HG03457 (cell line): ENCODE data around the gene CAPNS2.
"Not testable (repeated sequence)": the region's sequence is repeated elsewhere in the genome, so short reads cannot be mapped to it uniquely, and the experiment has no call there.

Source experiments
- ATAC-seq: cut with Tn5 transposase; IDR thresholded peaks from one replicate; pipeline ENCODE4 v1.9.1; 2021; ENCODE audit warnings: moderate number of reproducible peaks; ENCODE audit not compliant: unreplicated experiment

CAPNS2 gene

DNA sequence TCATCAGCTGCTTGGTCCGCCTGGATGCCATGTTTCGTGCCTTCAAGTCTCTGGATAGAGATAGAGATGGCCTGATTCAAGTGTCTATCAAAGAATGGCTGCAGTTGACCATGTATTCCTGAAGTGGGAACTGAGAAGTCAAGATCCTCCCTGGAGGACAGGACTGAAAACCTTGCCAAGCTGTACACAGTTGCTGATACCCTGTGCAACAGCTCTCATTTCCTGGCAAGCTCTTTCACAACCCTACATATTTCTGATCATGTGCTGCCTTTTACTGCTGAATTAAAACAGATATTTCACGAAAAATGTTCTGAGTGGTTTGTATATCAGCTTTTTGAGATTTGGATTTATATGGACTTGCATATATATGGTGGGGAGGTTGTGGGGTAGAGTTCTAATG, 898 bp downstream of the CAPNS2 start:
- no peak for ATAC-seq

DNA sequence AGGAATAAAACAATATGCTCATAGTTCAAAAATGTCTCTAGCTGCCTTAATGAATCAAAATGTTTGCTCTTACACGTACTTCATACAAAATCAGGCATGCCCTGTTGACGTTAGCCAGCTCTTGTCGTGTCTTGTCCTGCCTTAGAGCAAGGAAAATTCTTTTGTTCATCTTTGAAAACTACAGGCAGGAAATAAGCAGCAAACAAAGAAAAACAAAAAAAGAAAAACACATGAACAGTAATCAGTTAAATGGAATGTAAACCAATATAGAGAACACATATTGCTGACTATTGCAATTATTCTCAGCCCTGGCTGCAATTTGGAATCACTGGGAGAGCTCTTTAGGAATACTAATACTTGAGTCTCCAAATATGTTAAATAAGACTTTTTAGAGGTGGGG, 1.7 kb downstream of the CAPNS2 start:
- no peak for ATAC-seq

DNA sequence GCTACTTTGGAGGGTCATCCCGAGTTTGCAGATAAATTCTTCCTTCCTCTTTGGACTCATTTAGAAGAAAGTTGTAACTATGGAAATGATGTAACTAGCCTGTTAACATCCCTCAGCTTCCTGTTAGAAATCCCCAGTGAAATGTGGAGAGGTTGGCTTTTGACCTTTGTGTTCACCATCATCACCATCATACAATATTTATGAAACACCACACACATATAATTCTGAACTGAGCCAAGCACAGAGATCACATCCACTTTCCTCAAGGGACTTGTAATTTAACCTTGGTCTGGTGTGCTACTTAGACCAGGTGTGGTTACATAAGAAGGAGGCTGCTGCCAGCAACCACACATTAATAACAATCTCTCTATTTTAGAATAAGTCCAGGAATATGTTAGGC, 2.5 kb downstream of the CAPNS2 start:
- ATAC-seq, result no peak

DNA sequence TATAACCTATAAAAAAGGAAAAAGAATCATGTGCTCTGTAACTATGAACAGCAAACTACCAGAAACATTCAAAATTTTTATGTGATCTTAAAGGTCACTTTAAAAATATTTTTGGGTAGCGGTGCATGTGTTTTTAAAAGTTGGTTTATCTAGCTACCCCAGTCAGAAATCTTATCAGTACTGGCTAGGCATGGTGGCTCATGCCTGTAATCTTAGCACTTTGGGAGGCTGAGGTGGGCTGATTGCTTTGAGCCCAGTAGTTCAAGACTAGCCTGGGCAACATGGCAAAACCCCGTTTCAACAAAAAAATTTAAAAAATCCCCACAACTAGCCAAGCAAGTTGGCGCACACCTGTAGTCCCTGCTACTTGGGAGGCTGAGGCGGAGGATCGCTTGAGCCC, 3.7 kb downstream of the CAPNS2 start:
- ATAC-seq, result no peak

DNA sequence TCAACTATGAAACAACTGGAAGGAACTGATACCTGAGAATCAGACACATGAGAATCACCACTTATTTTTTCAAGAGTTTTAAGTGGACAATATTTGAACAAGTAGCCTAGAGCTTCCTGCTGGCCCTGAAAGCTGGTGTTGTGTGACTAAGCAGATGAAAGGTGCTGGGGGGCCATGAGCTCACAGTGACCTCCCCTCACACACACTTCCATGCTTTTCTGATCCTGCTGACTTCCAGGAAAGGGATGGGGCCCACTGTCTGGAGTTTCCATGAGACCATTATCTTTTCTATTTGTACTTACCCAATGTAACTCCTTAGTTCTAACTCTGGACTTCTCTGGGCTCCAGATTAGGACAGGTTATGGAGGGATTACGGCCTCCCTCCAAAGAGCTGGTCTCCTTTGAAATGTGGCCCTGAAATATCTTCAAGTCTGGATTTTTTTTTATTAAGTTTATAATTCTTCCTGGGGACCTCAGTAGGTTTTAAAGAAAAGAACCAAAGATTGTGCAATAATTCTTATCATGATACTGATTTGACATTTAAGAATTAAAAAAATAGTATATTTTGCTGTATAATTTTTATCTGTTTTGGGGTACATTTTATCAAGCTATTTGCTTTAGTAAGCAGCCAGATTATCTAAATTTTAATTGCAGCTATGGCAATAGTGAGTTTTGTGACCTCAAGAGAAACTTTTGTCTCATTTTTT, 4.9 kb downstream of the CAPNS2 start:
- ATAC-seq, result no peak

DNA sequence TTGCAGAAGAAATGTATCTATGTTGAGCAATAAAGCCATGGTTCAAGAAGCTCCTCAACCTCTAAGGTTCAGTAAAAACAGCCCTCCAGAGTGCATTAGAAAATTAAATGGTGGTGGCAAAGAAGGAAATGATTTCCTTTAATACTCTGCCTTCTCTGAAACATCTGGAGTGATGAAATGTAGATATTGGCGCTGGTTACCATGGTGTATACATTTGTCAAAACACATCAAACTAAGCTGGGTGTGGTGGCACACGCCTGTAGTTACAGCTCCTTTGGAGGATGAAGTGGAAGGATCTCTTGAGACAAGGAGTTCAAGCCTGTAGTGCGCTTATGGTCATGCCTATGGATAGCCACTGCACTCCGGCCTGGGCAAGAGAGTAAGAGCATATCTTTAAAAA, 6.0 kb downstream of the CAPNS2 start:
- ATAC-seq, result no peak

DNA sequence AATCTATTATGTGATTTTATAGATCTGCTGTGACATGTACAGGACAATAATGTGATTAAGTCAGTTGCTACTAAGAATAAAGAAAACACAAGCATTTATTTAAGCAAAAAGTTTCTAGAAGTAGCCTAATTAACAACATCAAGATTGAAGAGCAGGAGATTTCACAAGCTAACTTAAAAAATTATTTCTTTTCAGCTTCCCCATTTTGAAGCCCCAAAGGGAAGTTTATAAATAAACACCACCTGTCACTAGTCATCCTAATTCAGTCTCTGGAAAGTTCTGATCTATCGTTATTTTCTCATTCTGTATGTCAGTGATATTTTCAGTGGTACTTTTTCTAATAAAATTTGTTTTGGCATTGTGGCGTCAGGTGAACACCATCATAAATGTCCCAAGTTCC, 8.3 kb downstream of the CAPNS2 start:
- no peak for ATAC-seq

DNA sequence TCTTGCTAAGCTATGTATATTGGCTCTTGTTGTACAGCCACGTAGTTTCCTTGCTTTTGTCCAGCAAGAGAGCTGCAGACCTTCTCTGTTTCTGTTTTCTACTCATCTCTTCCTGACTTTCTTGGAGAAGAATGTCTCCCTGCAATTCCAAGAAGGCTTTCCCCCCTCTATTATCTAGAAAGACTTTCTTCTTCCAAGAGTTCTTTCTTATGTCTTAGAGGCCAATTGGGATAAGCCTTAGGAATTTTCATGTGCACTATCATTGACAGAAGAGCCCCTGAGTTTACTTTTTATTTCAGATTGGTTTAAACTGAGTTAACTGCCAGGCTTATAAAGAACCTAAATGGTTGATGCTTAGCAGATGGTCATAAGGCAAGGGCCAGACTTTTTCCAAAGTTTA, 9.0 kb downstream of the CAPNS2 start:
- no peak for ATAC-seq

DNA sequence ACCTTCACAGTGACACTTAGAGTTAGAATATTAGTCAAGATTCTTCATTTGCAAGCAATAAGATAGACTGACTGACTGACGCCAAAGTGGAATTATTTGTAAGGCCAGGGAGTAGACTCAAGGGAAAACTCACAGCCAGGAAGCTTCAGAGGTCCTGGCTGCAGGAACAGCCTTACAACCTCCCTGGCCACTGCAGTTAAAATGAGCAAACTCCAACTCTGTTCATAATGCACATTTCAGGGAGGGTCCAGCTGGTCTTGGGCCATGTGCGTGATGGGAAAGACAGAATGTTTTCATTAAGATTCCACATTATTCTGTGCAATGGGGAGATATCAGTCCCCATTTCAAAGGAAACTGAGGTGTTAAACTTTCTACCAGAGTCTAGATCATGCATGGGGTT, 9.9 kb downstream of the CAPNS2 start:
- no peak for ATAC-seq

DNA sequence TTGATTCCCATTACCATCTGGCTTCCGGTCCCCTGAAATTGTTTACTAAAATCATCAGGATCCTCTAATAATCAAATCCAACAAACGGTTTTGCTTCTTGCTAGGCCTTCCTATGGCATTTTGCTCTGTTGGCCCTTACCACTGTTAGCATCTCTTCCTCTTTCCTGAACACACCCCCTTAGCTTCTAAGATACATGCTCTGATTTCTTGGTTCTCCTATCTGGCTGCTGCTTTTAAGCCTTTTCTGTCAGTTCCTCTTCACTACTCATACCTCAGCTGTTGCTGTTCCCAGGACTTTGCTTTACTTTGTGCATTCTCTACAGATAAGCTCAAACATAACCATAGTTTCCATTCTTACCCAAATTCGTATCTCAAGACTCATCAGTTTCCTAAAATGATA, 11.4 kb downstream of the CAPNS2 start:
- ATAC-seq, result no peak

DNA sequence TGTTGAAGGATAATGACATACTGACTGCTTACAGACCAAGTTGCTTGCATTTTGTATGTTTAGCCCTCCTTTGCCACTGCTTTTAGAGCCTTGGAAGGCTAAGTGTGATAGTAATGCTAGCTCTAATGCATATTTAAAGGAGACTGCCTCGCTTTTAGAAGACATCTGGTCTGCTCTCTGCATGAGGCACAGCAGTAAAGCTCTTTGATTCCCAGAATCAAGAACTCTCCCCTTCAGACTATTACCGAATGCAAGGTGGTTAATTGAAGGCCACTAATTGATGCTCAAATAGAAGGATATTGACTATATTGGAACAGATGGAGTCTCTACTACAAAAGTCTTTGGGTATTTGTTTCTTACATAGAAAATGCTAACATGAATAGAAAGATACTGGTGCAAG, 19.1 kb downstream of the CAPNS2 start:
- ATAC-seq, result no peak

DNA sequence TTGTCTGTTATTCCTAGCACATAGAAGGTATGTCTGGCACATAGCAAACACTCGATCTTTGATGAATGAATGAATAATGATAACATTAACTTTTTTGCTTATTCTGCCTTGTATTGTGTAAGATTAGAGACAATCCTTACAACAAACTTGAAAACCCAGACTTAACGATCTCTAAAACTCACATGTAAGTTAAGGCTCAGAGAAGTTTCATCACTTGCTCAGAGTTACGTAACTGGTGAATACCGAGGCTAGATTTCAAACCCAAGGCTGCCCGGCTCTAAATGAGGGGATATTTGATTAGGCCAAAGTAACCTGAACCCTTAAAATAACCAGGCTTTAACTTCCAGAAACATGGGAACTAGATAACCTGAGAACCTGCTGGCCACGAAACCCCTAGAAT, 22.3 kb downstream of the CAPNS2 start:
- ATAC-seq, result no peak

DNA sequence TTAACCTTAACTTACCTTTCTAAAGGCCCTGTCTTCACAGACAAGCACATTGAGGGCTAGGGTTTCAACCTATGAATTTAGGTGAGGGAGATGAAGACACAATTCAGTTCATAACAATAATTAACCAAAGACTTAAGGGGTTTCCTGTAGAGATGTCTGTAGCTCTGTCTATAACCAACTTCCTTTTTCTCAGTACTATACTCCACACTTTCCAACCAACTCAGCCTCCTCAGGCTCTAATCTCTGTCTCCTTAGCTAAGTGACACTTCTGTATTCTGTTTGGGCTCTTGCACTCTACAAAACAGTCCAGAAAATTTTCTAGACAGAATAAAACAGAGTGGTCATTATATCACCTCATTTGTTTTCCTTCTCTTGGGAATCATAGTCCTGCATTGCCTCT, 25.8 kb downstream of the CAPNS2 start:
- ATAC-seq, result no peak

DNA sequence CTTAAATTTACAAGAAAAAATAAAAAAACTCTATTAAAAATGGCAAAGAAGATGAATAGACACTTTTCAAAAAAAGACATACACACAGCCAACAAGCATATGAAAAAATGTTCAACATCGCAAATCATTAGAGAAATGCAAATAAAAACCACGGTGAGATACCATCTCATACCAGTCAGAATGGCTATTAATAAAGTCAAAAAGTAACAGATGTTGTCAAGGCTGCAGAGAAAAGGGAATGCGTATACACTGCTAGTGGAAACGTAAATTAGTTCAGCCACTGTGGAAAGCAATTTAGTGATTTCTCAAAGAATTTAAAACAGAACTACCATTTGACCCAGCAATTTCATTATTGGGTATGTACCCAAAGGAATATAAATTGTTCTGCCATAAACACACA, 31.4 kb downstream of the CAPNS2 start:
- ATAC-seq, result no peak

DNA sequence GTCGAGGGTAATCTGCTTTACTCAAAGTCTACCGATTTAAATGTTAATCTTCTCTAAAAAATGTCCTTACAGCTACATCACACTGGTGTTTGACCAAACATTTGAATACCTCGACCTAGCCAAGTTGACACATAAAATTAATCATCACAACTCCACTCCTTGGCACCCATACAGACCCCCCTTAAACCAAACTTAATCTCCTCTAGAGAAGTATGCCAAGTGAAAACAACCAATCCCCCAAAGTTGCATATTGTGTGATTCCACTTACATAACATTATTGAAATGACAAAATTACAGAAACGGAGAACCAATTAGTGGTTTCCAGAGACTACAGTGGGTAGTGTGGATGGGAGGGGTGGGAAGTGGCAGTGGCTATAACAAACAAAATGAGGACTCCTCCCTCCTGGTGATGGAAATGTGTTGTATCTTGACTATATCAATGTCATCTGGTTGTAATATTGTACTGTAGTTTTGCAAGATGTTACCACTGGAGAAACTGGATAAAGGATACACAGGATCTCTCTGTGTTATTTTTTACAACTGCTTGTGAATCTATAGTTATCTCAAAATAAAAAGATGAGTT, 39.4 kb downstream of the CAPNS2 start:
- no peak for ATAC-seq

DNA sequence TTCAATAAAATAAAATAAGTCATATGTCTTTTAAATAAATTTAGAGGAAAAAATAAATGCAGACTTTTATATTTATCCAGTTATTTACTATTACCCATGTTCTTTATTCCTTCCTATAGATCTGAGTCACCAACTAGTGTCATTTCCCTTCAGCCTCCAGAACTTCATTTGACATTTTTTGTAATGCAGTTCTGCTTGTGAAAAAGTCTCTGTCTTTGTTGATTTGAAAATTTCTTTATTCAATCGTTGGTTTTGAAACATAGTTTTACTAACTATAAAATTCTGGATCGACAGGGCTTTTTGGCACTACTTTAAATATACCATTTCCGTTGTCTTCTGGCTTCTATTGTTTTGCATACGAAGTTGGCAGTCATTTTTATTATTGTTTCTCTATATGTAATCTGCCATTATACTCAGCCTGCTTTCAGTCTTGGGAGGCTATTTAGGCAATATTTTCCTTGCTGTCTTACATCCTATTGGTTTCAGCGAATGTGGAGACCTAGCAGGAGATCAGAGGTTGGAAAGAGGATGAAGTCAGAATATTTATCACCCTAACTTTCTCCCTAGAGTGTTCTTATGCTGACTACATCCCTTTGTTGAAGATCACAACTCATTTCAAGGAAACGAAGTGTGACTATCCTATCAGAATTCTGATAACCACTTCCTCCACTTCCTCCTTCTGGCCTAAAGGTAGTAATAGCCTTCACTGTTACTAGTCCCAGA, 47.3 kb downstream of the CAPNS2 start:
- ATAC-seq, result no peak

DNA sequence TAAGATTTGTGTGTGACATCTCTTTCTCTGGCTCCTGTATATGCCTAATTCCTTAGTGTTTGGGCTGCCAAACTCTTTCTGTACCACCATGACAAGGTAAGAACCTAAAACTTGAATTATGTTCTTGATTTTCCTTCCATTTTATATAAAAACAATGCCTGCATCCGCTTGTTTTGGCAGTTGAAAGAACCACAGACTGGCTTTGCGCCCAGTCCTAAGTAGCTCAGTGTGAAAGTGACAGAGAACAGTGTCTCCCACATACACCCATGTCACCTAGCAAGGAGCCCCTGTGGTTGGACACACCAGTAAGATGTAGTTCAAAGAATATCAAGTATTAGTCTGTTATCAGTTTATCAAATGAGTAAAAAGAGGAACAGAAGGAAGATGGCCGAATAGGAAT, 48.6 kb downstream of the CAPNS2 start:
- no peak for ATAC-seq

DNA sequence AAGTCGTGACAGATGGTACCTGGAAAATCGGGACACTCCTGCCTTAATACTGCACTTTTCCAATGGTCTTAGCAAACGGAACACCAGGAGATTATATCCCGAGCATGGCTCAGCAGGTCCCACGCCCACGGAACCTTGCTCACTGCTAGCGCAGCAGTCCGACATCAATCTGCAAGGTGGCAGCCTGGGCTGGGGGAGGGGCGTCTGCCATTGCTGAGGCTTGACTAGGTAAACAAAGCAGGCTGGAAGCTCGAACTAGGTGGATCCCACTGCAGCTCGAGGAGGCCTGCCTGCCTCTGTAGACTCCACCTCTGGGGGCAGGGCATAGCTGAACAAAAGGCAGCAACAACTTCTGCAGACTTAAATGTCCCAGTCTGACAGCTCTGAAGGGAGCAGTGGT, 49.2 kb downstream of the CAPNS2 start:
- not testable (repeated sequence) for ATAC-seq
